Mammary epithelial cell (primary cell): ENCODE results near the gene STAP1.

Experiments
- CTCF ChIP-seq, 2 donors: IDR thresholded peaks in 1 of 2; conservative IDR thresholded peaks in 1 of 2; 2 replicates each; pipeline ENCODE4 v1.5.1; 2011 to 2012; ENCODE audit warnings: inconsistent platforms in 2 of 2, low read length in 2 of 2, mild to moderate bottlenecking in 2 of 2, control low read depth in 1 of 2, low read depth in 1 of 2; ENCODE audit not compliant: insufficient read depth in 1 of 2; ENCODE audit errors: extremely low read depth in 1 of 2
- EZH2 ChIP-seq: IDR thresholded peaks from 2 replicates; pipeline ENCODE4 v1.6.1; 2012; ENCODE audit warnings: low read length, inconsistent platforms, borderline replicate concordance

- TF ChIP-seq CTCF (conservative IDR thresholded peaks at IDR 0.05 in 1 of 2, IDR thresholded peaks at IDR 0.05 in 1 of 2; ENCODE audit: extremely low read depth in 1 of 2, insufficient read depth in 1 of 2, low read depth in 1 of 2, low read length in 2 of 2) (no peak), EZH2 (no peak)
These were observed 55.7 kb downstream of the STAP1 start for GRCh38 chr4:67614186-67614585.
